ENCODE data around the gene MISP3.

The MISP3 gene

DNA sequence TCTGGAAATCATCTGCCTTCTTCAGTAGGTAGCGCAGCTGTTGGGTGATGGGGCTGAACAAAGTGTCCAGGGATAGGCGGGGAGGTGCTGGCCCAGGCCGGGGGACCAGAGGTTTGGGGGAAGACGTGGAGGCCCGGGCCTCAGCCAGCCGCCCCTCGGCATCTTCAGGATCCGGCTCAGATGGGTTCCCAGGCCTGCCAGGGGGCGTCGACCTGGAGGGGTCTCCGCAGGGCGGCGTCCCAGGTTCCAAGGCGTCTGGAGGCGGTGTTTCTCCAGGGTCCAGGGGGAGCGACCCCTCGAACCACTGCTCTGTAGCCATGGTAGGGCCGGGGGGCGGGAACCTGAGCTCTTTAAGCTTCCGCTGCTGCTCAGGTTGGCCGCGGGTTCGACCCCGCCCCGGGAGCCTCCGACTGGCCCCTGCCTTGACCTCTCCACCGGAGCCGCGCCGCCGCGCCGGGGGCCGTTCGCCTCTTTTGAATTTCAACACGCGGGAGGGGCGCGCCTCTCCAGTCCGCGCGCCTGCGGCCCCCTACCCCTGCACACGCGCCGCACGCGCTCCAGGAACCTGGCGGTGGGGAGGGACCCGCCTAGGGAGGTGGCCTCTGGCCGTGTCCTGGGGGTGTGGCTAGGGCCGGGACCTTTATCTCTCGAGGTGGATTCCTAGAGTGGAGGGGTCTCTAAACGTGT lies 12.9 kb downstream of the MISP3 start, which contains the start of gene C19orf67:
Gene C19orf67, minus strand, starts transcription at position 475 of the 687 bp plus-strand sequence. Its CDS starts 156 bp downstream, at position 319.
- TF ChIP-seq EZH2phosphoT487 (IDR thresholded peaks at IDR 0.05; ENCODE audit: low read depth), result no peak
- TF ChIP-seq, protein P1, sequence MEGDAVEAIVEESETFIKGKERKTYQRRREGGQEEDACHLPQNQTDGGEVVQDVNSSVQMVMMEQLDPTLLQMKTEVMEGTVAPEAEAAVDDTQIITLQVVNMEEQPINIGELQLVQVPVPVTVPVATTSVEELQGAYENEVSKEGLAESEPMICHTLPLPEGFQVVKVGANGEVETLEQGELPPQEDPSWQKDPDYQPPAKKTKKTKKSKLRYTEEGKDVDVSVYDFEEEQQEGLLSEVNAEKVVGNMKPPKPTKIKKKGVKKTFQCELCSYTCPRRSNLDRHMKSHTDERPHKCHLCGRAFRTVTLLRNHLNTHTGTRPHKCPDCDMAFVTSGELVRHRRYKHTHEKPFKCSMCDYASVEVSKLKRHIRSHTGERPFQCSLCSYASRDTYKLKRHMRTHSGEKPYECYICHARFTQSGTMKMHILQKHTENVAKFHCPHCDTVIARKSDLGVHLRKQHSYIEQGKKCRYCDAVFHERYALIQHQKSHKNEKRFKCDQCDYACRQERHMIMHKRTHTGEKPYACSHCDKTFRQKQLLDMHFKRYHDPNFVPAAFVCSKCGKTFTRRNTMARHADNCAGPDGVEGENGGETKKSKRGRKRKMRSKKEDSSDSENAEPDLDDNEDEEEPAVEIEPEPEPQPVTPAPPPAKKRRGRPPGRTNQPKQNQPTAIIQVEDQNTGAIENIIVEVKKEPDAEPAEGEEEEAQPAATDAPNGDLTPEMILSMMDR (IDR thresholded peaks at IDR 0.05; ENCODE audit: low read depth, low read length), result no peak
- H3K36me3 ChIP-seq (replicated peaks; ENCODE audit: low read depth, low read length), result peaks cover 16% of the 10 kb centered on the region
- H3K79me2 ChIP-seq (ENCODE audit: low read length), result no peaks in the 10 kb centered on the region
- no peak within 1 kb of the TSS for H3K27ac ChIP-seq (ENCODE audit: low read length)
- H3K4me1 ChIP-seq (ENCODE audit: low read length), result peaks cover 16% of the 10 kb centered on the region
- H2AFZ ChIP-seq (ENCODE audit: low read depth, low read length), result no peak within 1 kb of the TSS
- H3K9ac ChIP-seq (ENCODE audit: low read length), result no peak within 1 kb of the TSS
- H4K20me1 ChIP-seq (ENCODE audit: insufficient read depth, low read length), result no peaks in the 10 kb centered on the region
- H3K4me2 ChIP-seq (ENCODE audit: low read length), result no peak within 1 kb of the TSS
- H3K9me3 ChIP-seq (ENCODE audit: insufficient read depth, low read length), result no peaks in the 10 kb centered on the region
- no peaks in the 10 kb centered on the region for H3K27me3 ChIP-seq (ENCODE audit: low read depth, low read length)
- no peak within 1 kb of the TSS for H3K4me3 ChIP-seq (ENCODE audit: low read length)

DNA sequence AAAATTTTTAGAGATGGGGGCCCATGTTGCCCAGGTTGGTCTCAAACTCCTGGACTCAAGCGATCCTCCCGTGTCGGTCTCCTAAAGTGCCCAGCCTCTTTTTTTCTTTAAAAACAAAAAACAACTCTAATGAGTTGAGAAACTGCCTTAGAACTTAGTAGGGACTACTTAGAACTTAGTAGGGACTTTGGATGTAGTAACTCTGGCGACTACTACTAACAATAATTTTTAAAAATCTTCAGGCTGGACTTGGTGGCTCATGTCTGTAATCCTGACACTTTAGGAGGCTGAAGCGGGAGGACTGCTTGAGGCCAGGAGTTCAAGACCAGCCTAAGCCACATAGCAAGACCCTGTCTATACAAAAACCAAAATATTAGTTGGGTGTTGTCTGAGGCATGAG lies 13.5 kb downstream of the MISP3 start:
- Histone ChIP-seq H3K4me3 (ENCODE audit: low read length) (no peak overlapping the region), H3K4me1 (ENCODE audit: low read length) (peaks cover 15% of the 10 kb centered on the region), H3K36me3 (replicated peaks; ENCODE audit: low read depth, low read length) (peaks cover 16% of the 10 kb centered on the region), H2AFZ (ENCODE audit: low read depth, low read length) (no peak overlapping the region), H3K4me2 (ENCODE audit: low read length) (no peak overlapping the region), H3K27me3 (ENCODE audit: low read depth, low read length) (no peaks in the 10 kb centered on the region), H3K9me3 (ENCODE audit: insufficient read depth, low read length) (no peaks in the 10 kb centered on the region), H3K79me2 (ENCODE audit: low read length) (no peaks in the 10 kb centered on the region), H3K9ac (ENCODE audit: low read length) (no peak overlapping the region), H3K27ac (ENCODE audit: low read length) (no peak overlapping the region), H4K20me1 (ENCODE audit: insufficient read depth, low read length) (no peaks in the 10 kb centered on the region)
- TF ChIP-seq EZH2phosphoT487 (IDR thresholded peaks at IDR 0.05; ENCODE audit: low read depth), result no peak
- TF ChIP-seq, protein P1 (IDR thresholded peaks at IDR 0.05; ENCODE audit: low read depth, low read length), result no peak

DNA sequence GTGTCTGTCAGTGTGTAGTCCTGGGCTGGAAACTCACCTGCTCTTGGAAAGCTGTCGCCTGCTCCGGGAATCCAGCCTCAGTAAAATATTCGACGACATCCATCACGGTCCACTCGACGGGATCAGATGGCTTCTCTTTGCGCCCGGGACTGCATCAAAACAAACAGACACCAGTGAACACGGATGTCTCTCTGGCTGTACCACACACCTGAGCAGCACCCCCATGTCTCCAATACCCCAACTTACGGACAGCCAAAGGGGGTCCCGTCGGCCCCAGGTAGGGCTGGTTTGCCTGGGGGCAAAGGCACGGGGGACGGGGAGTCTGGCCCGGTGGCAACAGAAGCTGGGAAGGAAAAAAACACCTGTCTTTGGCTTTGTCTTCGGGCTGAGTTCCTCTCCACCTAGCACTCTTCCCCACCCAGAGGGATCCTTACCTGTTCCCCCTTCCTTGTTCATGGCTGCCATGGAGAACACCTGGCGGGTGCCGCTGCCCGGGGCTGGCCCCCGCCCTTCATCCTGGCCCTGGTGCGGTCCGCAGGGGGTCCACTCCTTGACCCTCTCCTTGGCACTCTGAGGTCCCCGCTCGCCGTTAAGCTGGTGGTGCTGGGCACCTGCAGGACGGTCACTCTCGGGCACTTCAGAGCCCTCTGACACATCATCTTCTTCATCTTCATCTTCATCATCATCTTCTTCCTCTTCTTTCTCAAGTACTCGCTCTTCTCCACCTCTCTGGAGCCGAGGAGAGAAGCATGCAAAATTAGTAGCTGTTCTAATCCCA lies 16.2 kb downstream of the MISP3 start:
- no peaks in the 10 kb centered on the region for H3K79me2 ChIP-seq (ENCODE audit: low read length)
- H3K9ac ChIP-seq (ENCODE audit: low read length), result peak overlapping the region; percentile 53
- no peak overlapping the region for H3K27ac ChIP-seq (ENCODE audit: low read length)
- peaks cover 12% of the 10 kb centered on the region for H3K4me1 ChIP-seq (ENCODE audit: low read length)
- peaks cover 7% of the 10 kb centered on the region; the same call in 1 of the 2 replicates for H3K9me3 ChIP-seq (ENCODE audit: insufficient read depth, low read length)
- H4K20me1 ChIP-seq (ENCODE audit: insufficient read depth, low read length), result no peaks in the 10 kb centered on the region
- 0 out of 2 replicates have a peak overlapping the region, but pooled peaks have one; percentile 36 for H2AFZ ChIP-seq (ENCODE audit: low read depth, low read length)
- peaks cover 23% of the 10 kb centered on the region for H3K36me3 ChIP-seq (replicated peaks; ENCODE audit: low read depth, low read length)
- H3K4me3 ChIP-seq (ENCODE audit: low read length), result peak overlapping the region; percentile 88
- TF ChIP-seq, protein P1 (IDR thresholded peaks at IDR 0.05; ENCODE audit: low read depth, low read length), result no peak
- TF ChIP-seq EZH2phosphoT487 (IDR thresholded peaks at IDR 0.05; ENCODE audit: low read depth), result no peak
- no peaks in the 10 kb centered on the region for H3K27me3 ChIP-seq (ENCODE audit: low read depth, low read length)
- peak overlapping the region; percentile 86 for H3K4me2 ChIP-seq (ENCODE audit: low read length)

DNA sequence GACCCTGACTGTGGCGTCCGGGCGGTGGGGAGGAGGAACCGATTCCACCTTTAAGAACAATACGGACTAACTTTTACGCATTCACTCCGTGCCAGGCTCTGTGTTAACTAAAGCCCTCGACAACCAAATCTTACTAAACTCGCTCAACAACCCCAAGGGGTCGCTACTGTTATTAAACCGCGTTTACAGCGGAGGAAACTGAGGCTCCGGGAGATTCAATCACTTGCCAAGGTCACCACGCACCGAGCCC lies 16.8 kb downstream of the MISP3 start:
- Histone ChIP-seq H3K9me3 (ENCODE audit: insufficient read depth, low read length) (peaks cover 7% of the 10 kb centered on the region; the same call in 1 of the 2 replicates), H2AFZ (ENCODE audit: low read depth, low read length) (peak overlapping the region; percentile 36; the same call in 1 of the 2 replicates), H3K79me2 (ENCODE audit: low read length) (no peaks in the 10 kb centered on the region), H3K9ac (ENCODE audit: low read length) (peak overlapping the region; percentile 53), H3K4me2 (ENCODE audit: low read length) (peak overlapping the region; percentile 86), H3K27me3 (ENCODE audit: low read depth, low read length) (no peaks in the 10 kb centered on the region), H3K36me3 (replicated peaks; ENCODE audit: low read depth, low read length) (peaks cover 23% of the 10 kb centered on the region), H3K27ac (ENCODE audit: low read length) (no peak overlapping the region), H3K4me3 (ENCODE audit: low read length) (peak overlapping the region; percentile 88), H4K20me1 (ENCODE audit: insufficient read depth, low read length) (no peaks in the 10 kb centered on the region), H3K4me1 (ENCODE audit: low read length) (peaks cover 12% of the 10 kb centered on the region)
- TF ChIP-seq, protein P1 (IDR thresholded peaks at IDR 0.05; ENCODE audit: low read depth, low read length), result peak; percentile 32; the same call in 1 of the 2 replicates
- TF ChIP-seq EZH2phosphoT487 (IDR thresholded peaks at IDR 0.05; ENCODE audit: low read depth), result no peak

Data from OCI-LY3 (cell line).